Ectodermal cell (in vitro differentiated cells): Measurements from ENCODE around the gene RASAL1.

Source experiments
- H3K27ac ChIP-seq: 2 replicates; pipeline ENCODE4 v1.7.0; 2013; ENCODE audit warnings: mild to moderate bottlenecking, low read depth, low read length; ENCODE audit not compliant: insufficient read depth, poor library complexity, severe bottlenecking
- H3K27me3 ChIP-seq: 2 replicates; pipeline ENCODE4 v1.7.0; 2013; ENCODE audit warnings: mild to moderate bottlenecking, low read length; ENCODE audit not compliant: insufficient read depth, control insufficient read depth, poor library complexity, severe bottlenecking
- H3K36me3 ChIP-seq: one replicate; pipeline ENCODE4 v1.7.0; 2013; ENCODE audit warnings: low read length; ENCODE audit not compliant: control insufficient read depth, insufficient read depth
- H3K4me1 ChIP-seq: one replicate; pipeline ENCODE4 v1.7.0; 2013; ENCODE audit warnings: low read length; ENCODE audit not compliant: control insufficient read depth, insufficient read depth
- H3K4me3 ChIP-seq: 2 replicates; pipeline ENCODE4 v1.7.0; 2013; ENCODE audit warnings: low read depth, low read length, control low read depth; ENCODE audit not compliant: insufficient read depth
- H3K9me3 ChIP-seq: 2 replicates; pipeline ENCODE4 v1.7.0; 2013; ENCODE audit warnings: mild to moderate bottlenecking, low read length, moderate library complexity; ENCODE audit not compliant: control insufficient read depth
- WGBS, 2 experiments: methylation state at CpG; one replicate each; pipeline ENCODE4 v1.1.7; 2013; ENCODE audit warnings: missing lambda C conversion rate in 2 of 2; 5-methylcytosine and 5-hydroxymethylcytosine counted together

RASAL1 gene

DNA sequence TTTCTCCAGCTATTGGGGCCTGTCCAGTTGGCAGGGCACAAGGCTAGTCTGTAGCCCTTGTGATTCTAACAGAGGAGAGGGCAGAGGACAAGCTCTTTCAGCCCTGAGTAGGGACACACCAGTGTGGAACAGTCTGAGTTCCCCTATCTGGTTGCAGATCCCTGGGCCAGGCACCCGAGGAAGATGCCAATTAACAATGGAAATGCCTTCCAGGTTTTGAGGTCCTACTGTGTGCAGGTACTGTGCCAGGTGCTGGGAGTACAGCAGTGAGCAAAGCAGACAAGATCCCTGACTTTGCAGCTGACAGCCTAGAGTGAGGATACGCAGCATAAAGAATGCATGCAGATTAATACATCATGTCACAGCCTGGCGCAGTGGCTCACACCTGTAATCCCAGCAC is 62.0 kb downstream of the RASAL1 start:
- Histone ChIP-seq H3K27ac (no peak overlapping the region), H3K9me3 (no peaks in the 10 kb centered on the region), H3K36me3 (no peaks in the 10 kb centered on the region), H3K4me3 (no peak overlapping the region), H3K27me3 (peaks cover 38% of the 10 kb centered on the region), H3K4me1 (peaks cover 10% of the 10 kb centered on the region)
- 87 to 92% methylated on average over 3 of the region's 3 CpGs for WGBS, 2 experiments

DNA sequence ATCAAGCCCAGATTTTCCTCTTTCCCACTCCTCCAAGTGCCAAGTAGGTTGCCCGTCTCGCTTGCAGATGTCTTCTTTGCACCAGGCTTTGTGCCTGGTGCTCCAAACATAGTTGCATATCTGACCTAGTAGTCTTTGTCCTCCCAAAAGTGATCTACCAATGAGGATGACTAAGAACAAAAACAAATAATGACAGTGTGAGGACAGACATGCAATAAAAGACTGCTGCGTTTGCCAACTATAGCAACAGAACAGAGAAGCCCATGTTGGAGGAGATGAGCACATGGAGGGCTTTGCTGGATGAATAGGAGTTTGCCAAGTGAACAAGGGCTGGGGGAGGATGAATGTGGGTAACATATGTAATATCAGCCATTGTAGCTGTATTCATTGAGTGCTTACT is 63.4 kb downstream of the RASAL1 start:
- Histone ChIP-seq H3K9me3 (no peaks in the 10 kb centered on the region), H3K4me3 (no peak overlapping the region), H3K4me1 (peaks cover 10% of the 10 kb centered on the region), H3K27ac (no peak overlapping the region), H3K27me3 (peaks cover 24% of the 10 kb centered on the region), H3K36me3 (no peaks in the 10 kb centered on the region)
- WGBS, 2 experiments, result 95 to 96% methylated on average over 3 of the region's 3 CpGs

GRCh38 chr12:113071135-113072112 is 64.1 kb downstream of the RASAL1 start:
- no peak overlapping the region for H3K4me3 ChIP-seq
- no peaks in the 10 kb centered on the region for H3K36me3 ChIP-seq
- peaks cover 17% of the 10 kb centered on the region for H3K27me3 ChIP-seq
- 76 to 79% methylated on average over 21 of the region's 21 CpGs for WGBS, 2 experiments
- peaks cover 10% of the 10 kb centered on the region for H3K4me1 ChIP-seq
- no peak overlapping the region for H3K27ac ChIP-seq
- no peaks in the 10 kb centered on the region for H3K9me3 ChIP-seq

GRCh38 chr12:113070117-113070906 is 65.2 kb downstream of the RASAL1 start:
- WGBS, 2 experiments, result 90 to 91% methylated on average over 15 of the region's 15 CpGs
- H3K4me1 ChIP-seq, result peaks cover 10% of the 10 kb centered on the region
- no peaks in the 10 kb centered on the region for H3K36me3 ChIP-seq
- H3K9me3 ChIP-seq, result no peaks in the 10 kb centered on the region
- no peak overlapping the region for H3K4me3 ChIP-seq
- peaks cover 5% of the 10 kb centered on the region for H3K27me3 ChIP-seq
- no peak overlapping the region for H3K27ac ChIP-seq

DNA sequence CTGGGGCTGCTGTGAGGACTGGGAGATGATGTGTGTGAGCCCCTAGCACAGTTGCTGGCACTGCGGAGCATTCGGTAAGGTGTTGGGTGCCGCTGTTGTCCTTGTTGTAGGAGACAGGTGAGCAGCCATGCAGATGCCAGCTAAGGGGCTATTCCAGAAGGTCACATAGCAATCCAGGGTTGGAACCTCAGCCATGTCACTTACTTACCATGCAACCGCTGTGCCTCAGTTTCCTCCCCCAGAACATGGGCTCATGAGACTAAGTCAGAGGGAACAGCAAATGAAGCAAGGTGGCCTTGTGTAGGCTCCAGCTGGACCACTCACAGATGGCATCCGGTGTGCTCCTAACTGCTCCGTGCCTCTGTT is 65.8 kb downstream of the RASAL1 start:
- WGBS, 2 experiments, result 91 to 97% methylated on average over 6 of the region's 6 CpGs
- H3K27ac ChIP-seq, result no peak overlapping the region

GRCh38 chr12:113069149-113069548 is 66.4 kb downstream of the RASAL1 start:
- Histone ChIP-seq H3K4me3 (no peak overlapping the region), H3K9me3 (no peaks in the 10 kb centered on the region), H3K36me3 (no peaks in the 10 kb centered on the region), H3K27ac (no peak overlapping the region), H3K27me3 (peaks cover 10% of the 10 kb centered on the region), H3K4me1 (peaks cover 10% of the 10 kb centered on the region)
- WGBS, 2 experiments, result 80 to 85% methylated on average over 5 of the region's 5 CpGs

More for the DNA sequence above, 65.8 kb downstream of the RASAL1 start:
- Histone ChIP-seq H3K9me3 (no peaks in the 10 kb centered on the region), H3K4me3 (no peak overlapping the region), H3K36me3 (no peaks in the 10 kb centered on the region), H3K27me3 (peaks cover 4% of the 10 kb centered on the region), H3K4me1 (peaks cover 10% of the 10 kb centered on the region)

DNA sequence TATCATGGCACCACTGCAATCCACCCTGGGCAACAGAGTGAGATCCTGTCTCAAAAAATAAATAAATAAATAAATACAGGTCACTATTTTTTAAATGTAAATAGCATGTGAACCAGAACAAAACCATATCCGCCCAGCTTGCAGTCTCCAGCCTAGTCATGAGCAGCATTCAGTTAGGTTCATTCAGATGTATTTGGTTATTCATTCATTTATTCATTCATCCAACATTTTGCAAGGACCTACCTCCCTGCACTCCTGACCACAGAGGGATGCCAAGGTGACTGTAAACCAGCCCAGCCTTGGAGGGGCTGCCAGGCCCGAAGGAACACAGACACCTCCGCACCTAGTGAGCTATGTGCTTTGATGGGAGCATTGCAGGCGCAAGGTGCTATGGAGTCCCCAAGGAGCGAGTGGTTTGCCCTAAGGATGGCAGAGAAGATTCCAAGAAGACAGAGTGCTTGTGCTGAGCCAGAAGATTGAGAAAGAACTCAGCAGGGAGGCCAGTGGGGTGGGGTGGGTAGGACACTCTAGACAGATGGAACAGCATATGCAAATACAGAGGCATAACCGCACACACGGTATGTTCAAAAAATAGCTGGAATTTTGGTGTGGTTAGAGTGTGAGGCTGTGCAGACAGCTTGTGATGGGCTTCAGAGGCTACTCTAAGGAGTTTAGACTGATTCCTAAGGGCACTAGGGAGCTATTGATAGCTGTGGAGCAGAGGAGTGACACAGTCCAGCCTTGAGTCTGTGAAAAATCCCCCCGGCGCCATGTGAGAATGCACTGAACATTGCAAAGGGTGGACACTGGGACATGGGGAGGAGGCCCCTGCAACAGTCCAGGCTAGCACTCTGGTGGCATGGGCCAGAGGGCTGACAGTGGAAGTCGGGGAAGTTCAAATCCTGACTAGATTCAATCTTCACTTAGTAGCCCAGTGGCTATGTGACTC is 67.3 kb downstream of the RASAL1 start:
- Histone ChIP-seq H3K36me3 (no peaks in the 10 kb centered on the region), H3K4me3 (no peak overlapping the region), H3K9me3 (no peaks in the 10 kb centered on the region), H3K27me3 (peaks cover 10% of the 10 kb centered on the region), H3K4me1 (peaks cover 13% of the 10 kb centered on the region), H3K27ac (no peak overlapping the region)
- WGBS, 2 experiments, result 95% methylated on average over 10 of the region's 10 CpGs

- Histone ChIP-seq H3K27me3 (peaks cover 13% of the 10 kb centered on the region), H3K27ac (no peak overlapping the region), H3K36me3 (no peaks in the 10 kb centered on the region), H3K4me3 (no peak overlapping the region), H3K9me3 (no peaks in the 10 kb centered on the region), H3K4me1 (peaks cover 16% of the 10 kb centered on the region)
- whole genome bisulfite sequencing, 2 experiments, result 67 to 69% methylated on average over 13 of the region's 13 CpGs
These were observed 68.7 kb downstream of the RASAL1 start for GRCh38 chr12:113066813-113067400.

- Histone ChIP-seq H3K36me3 (no peaks in the 10 kb centered on the region), H3K4me3 (no peak overlapping the region), H3K27me3 (peaks cover 16% of the 10 kb centered on the region), H3K9me3 (no peaks in the 10 kb centered on the region), H3K27ac (no peak overlapping the region), H3K4me1 (peaks cover 11% of the 10 kb centered on the region)
- 25 to 26% methylated on average over 30 to 31 of the region's 31 CpGs for WGBS, 2 experiments
These were observed 70.2 kb downstream of the RASAL1 start for GRCh38 chr12:113065126-113066007.
